Breast epithelium (tissue), 3 donors: Measurements from ENCODE around the gene ELMOD1.

Experiments
- CTCF ChIP-seq, 3 donors: fragments of 450-650 bp; IDR thresholded peaks; one replicate each; pipeline ENCODE4 v1.5.1; 2016 to 2017; ENCODE audit warnings: antibody characterized with exemption in 3 of 3, mild to moderate bottlenecking in 3 of 3, moderate library complexity in 3 of 3
- POLR2A ChIP-seq: fragments of 450-650 bp; IDR thresholded peaks from one replicate; pipeline ENCODE4 v1.6.1; 2016; ENCODE audit warnings: antibody characterized with exemption, mild to moderate bottlenecking, moderate library complexity
- POLR2AphosphoS5 ChIP-seq, 3 donors: sonication (generic); formaldehyde crosslinking; IDR thresholded peaks; one replicate each; pipeline ENCODE4 v1.6.1; 2017; ENCODE audit warnings: antibody characterized with exemption in 3 of 3

GRCh38 chr11:107705027-107705426, 114.1 kb downstream of the ELMOD1 start:
- TF ChIP-seq POLR2A (no peak), POLR2AphosphoS5 (IDR thresholded peaks at IDR 0.05) (no peak), CTCF (IDR thresholded peaks at IDR 0.05) (no peak)
